Measurements from ENCODE around the gene GPAM.

GRCh38 chr10:112122827-112123226, 60.7 kb downstream of the GPAM start:
- TF ChIP-seq CTCF (IDR thresholded peaks at IDR 0.05; ENCODE audit: borderline replicate concordance, extremely low read depth, low read length, poor library complexity, severe bottlenecking) (no peak), EZH2 (IDR thresholded peaks at IDR 0.05; ENCODE audit: borderline replicate concordance, low read depth, low read length, severe bottlenecking) (no peak)
